Stimulated activated CD8-positive, alpha-beta memory T cell treated with anti-CD3 and anti-CD28 coated beads, Interleukin-4, amount 100 ng/mL, for 24 hours (primary cell): ENCODE measurements around the gene DCTD.
"Not testable (repeated sequence)": the region's sequence is repeated elsewhere in the genome, so short reads cannot be mapped to it uniquely, and the experiment has no call there.

Experiments used
- DNase-seq: peaks from one replicate; pipeline ENCODE4 v3.0.0-alpha.2; 2020; ENCODE audit warnings: low read depth

The DCTD gene

GRCh38 chr4:182921608-182922007, 4.4 kb upstream of the DCTD start:
- DNase-seq, result no peak

GRCh38 chr4:182920676-182921075, 3.5 kb upstream of the DCTD start:
- DNase-seq, result no peak

- DNase-seq, result no peak
Measured at GRCh38 chr4:182918791-182919302, 1.7 kb upstream of the DCTD start.

- DNase-seq, result no peak
Measured at GRCh38 chr4:182918044-182918607, 940 bp upstream of the DCTD start.

- DNase-seq, result peak; percentile 18
Measured at GRCh38 chr4:182916483-182917181, 554 bp downstream of the DCTD start.

GRCh38 chr4:182914357-182914756, 2.8 kb downstream of the DCTD start:
- DNase-seq, result no peak

GRCh38 chr4:182913621-182914020, 3.6 kb downstream of the DCTD start:
- no peak for DNase-seq

GRCh38 chr4:182913036-182913435, 4.2 kb downstream of the DCTD start:
- DNase-seq, result no peak

- no peak for DNase-seq
Measured at GRCh38 chr4:182908124-182908523, 9.1 kb downstream of the DCTD start.

GRCh38 chr4:182907396-182907795, 9.8 kb downstream of the DCTD start:
- no peak for DNase-seq

- DNase-seq, result no peak
Measured at GRCh38 chr4:182906786-182907185, 10.4 kb downstream of the DCTD start.

GRCh38 chr4:182905038-182905437, 12.1 kb downstream of the DCTD start:
- DNase-seq, result no peak

- DNase-seq, result no peak
Measured at GRCh38 chr4:182904211-182904761, 12.9 kb downstream of the DCTD start.

GRCh38 chr4:182903013-182903412, 14.2 kb downstream of the DCTD start:
- no peak for DNase-seq

- no peak for DNase-seq
Measured at GRCh38 chr4:182901337-182901736, 15.8 kb downstream of the DCTD start.

- not testable (repeated sequence) for DNase-seq
Measured at GRCh38 chr4:182900021-182900420, 17.2 kb downstream of the DCTD start.

GRCh38 chr4:182898479-182898799, 18.7 kb downstream of the DCTD start:
- DNase-seq, result no peak

GRCh38 chr4:182897601-182898478, 19.3 kb downstream of the DCTD start:
- DNase-seq, result no peak

- DNase-seq, result no peak
Measured at GRCh38 chr4:182896421-182896820, 20.8 kb downstream of the DCTD start.

GRCh38 chr4:182895791-182896292, 21.3 kb downstream of the DCTD start:
- DNase-seq, result no peak

GRCh38 chr4:182894681-182895275, 22.4 kb downstream of the DCTD start:
- no peak for DNase-seq

- DNase-seq, result no peak
Measured at GRCh38 chr4:182893474-182894080, 23.6 kb downstream of the DCTD start.
